ENCODE data around the gene IFNA6. TPM values are rescaled to one million over a fixed set of nuclear protein-coding genes. Genes with fewer than 3 reads are reported as not detected.

The IFNA6 gene
- total and polyA plus RNA-seq, 2 of the 8 experiments (the other 6 are each of a cell fraction or from before 2014, with no cell fraction given), result not detected

DNA sequence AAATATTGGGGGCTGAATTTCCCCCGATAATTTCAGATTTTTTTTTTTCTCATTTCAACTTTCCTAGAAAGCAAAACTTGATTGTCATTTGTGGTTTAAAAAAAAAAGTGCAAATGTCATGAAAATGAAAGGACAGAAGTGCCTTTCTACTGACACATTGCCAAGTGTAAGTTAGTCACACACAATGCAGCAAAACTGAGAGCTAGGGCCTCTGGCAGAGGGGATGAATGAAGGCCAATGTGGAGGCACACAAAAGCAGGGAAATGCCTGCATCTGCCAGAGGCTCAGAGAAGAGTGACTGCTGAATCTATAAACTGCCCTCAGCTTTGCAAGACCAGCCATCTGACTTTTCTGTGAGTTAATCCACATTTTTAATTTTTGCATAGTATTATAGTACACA, 38.8 kb downstream of the IFNA6 start:
- Histone ChIP-seq H3K4ac (replicated peaks; ENCODE audit: insufficient read length, low read depth, low read length) (no peak overlapping the region), H2BK120ac (replicated peaks; ENCODE audit: low read depth, low read length) (no peak overlapping the region), H4K20me1 (replicated peaks in 1 of 2; ENCODE audit: control insufficient read depth in 1 of 2, insufficient read depth in 2 of 2, low read length in 2 of 2) (no peaks in the 10 kb centered on the region), H3K79me2 (ENCODE audit: control insufficient read depth in 1 of 2, insufficient read depth in 2 of 2, low read length in 2 of 2) (no peaks in the 10 kb centered on the region), H3K36me3 (ENCODE audit: control insufficient read depth in 2 of 4, insufficient read depth in 4 of 4, low read length in 3 of 4) (no peaks in the 10 kb centered on the region), H3K9me3 (ENCODE audit: insufficient read depth in 2 of 2, low read depth in 1 of 2, low read length in 1 of 2) (no peaks in the 10 kb centered on the region; a peak in 1 of 4 replicates), H4K8ac (ENCODE audit: extremely low read depth, insufficient read depth, low read length) (no peak overlapping the region), H2BK12ac (ENCODE audit: low read depth, low read length) (no peak overlapping the region), H3K27me3 (replicated peaks in 1 of 4; ENCODE audit: control insufficient read depth in 3 of 4, extremely low read depth in 1 of 4, insufficient read depth in 3 of 4, low read length in 3 of 4) (no peaks in the 10 kb centered on the region), H3K4me2 (ENCODE audit: insufficient read depth in 1 of 2, low read depth in 2 of 2, low read length in 2 of 2) (no peak overlapping the region), H3K14ac (ENCODE audit: insufficient read length) (no peak overlapping the region), H3K9ac (replicated peaks in 1 of 4; ENCODE audit: extremely low read depth in 1 of 4, low read depth in 3 of 4, low read length in 3 of 4) (no peak overlapping the region), H2BK15ac (ENCODE audit: low read length) (no peak overlapping the region), H2AK5ac (ENCODE audit: low read depth, low read length) (no peak overlapping the region), H4K91ac (replicated peaks; ENCODE audit: insufficient read length, low read length) (no peak overlapping the region), H3K56ac (replicated peaks; ENCODE audit: insufficient read length, low read depth, low read length) (no peak overlapping the region), H3K23me2 (ENCODE audit: low read depth, low read length) (no peaks in the 10 kb centered on the region), H3K27ac (ENCODE audit: low read depth, low read length) (no peak overlapping the region), H4K5ac (ENCODE audit: insufficient read length, low read depth, low read length) (no peak overlapping the region), H2BK20ac (ENCODE audit: low read length) (no peak overlapping the region), H2BK5ac (ENCODE audit: low read depth, low read length) (no peak overlapping the region), H2AFZ (ENCODE audit: low read length) (no peak overlapping the region), H3K4me1 (replicated peaks in 1 of 4; ENCODE audit: control insufficient read depth in 3 of 4, insufficient read depth in 4 of 4, low read length in 3 of 4) (no peaks in the 10 kb centered on the region), H3K4me3 (ENCODE audit: extremely low read depth in 1 of 4, insufficient read depth in 2 of 4, low read depth in 3 of 4, low read length in 4 of 4) (no peak overlapping the region), H3K18ac (ENCODE audit: extremely low read depth, low read length) (no peak overlapping the region), H3K23ac (ENCODE audit: insufficient read length) (no peak overlapping the region), H3K79me1 (ENCODE audit: low read depth, low read length) (no peaks in the 10 kb centered on the region)
- no peak for DNase-seq (ENCODE audit: low read depth in 1 of 2, low spot score in 2 of 2)
- WGBS, 2 experiments (ENCODE audit: extremely low coverage in 1 of 2, insufficient coverage in 1 of 2, insufficient read length in 1 of 2, insufficient replicate concordance in 2 of 2, low coverage in 1 of 2, low lambda C conversion rate in 2 of 2, missing lambda C conversion rate in 1 of 2), result 90% methylated on average over 1 of the region's 1 CpG; no CpG with 5 or more reads in 1 of the 2 experiments
- no peak for FAIRE-seq
- ChIA-PET CTCF (ENCODE audit: partially characterized antibody) (interaction anchor here (1.4 to 2.1 kb wide), 2 partner anchors 59 to 477 kb away, joined by 4 to 6 read pairs; no protein-coding TSS in a partner anchor), POLR2A (ENCODE audit: partially characterized antibody) (no interaction called here)
- TF ChIP-seq HDAC6 (IDR thresholded peaks at IDR 0.05; ENCODE audit: low read depth, low read length), result no peak
- no peak for TF ChIP-seq MAFK (IDR thresholded peaks at IDR 0.05; ENCODE audit: low read depth, low read length)
- no peak for TF ChIP-seq CREB1 (IDR thresholded peaks at IDR 0.05)
- no peak for TF ChIP-seq TCF12 (IDR thresholded peaks at IDR 0.05; ENCODE audit: low read depth, low read length)
- TF ChIP-seq ATF3 (IDR thresholded peaks at IDR 0.05; ENCODE audit: insufficient read depth, low read depth, low read length), result no peak
- no peak for TF ChIP-seq SIX5 (IDR thresholded peaks at IDR 0.05; ENCODE audit: low read depth, low read length)
- no peak for TF ChIP-seq POU5F1 (IDR thresholded peaks at IDR 0.05; ENCODE audit: low read depth, low read length)
- no peak for TF ChIP-seq KDM5A (IDR thresholded peaks at IDR 0.05; ENCODE audit: low read length)
- no peak for TF ChIP-seq SP2 (IDR thresholded peaks at IDR 0.05; ENCODE audit: low read length)
- TF ChIP-seq CTBP2 (IDR thresholded peaks at IDR 0.05; ENCODE audit: borderline replicate concordance, insufficient read depth, insufficient read length, low read length), result no peak
- TF ChIP-seq RNF2 (IDR thresholded peaks at IDR 0.05; ENCODE audit: borderline replicate concordance, low read depth, low read length, missing control alignments, poor library complexity, severe bottlenecking), result no peak
- TF ChIP-seq RXRA (IDR thresholded peaks at IDR 0.05; ENCODE audit: insufficient read depth, low read depth, low read length), result no peak

Measured in H1 (cell line).